Common myeloid progenitor, CD34-positive (primary cell): Measurements from ENCODE around the gene EFNA1.
A peak's percentile ranks its signal among the peaks of the same experiment; 100 is the strongest.

ENCODE experiments used
- CTCF ChIA-PET: fragments of 350-600 bp; sonication (Branson Sonifier 250); formaldehyde crosslinking; loops from one replicate; lab custom pipeline; 2021; ENCODE audit warnings: antibody characterized with exemption; lab: Charles Lee
- POLR2A ChIA-PET: fragments of 350-600 bp; sonication (Branson Sonifier 250); formaldehyde crosslinking; loops from one replicate; lab custom pipeline; 2021; ENCODE audit warnings: antibody characterized with exemption; lab: Charles Lee
- DNase-seq, 3 donors: peaks; one replicate each; pipeline versions ENCODE4 v3.0.0 to v3.0.0-alpha.2; 2013
- H3K27ac ChIP-seq, 2 experiments: 1 replicate in 1 of 2; 2 replicates in 1 of 2; pipeline ENCODE4 v1.7.0; 2013; ENCODE audit warnings: inconsistent platforms in 2 of 2, low read length in 2 of 2, mild to moderate bottlenecking in 2 of 2, low read depth in 1 of 2, moderate library complexity in 1 of 2; ENCODE audit not compliant: severe bottlenecking in 2 of 2, insufficient read depth in 1 of 2, poor library complexity in 1 of 2
- H3K27me3 ChIP-seq, 5 experiments: replicated peaks in 2 of 5; 1 replicate in 3 of 5; 2 replicates in 2 of 5; pipeline versions ENCODE4 v1.6.1 to v1.7.0; 2013; ENCODE audit warnings: low read length in 4 of 5, mild to moderate bottlenecking in 2 of 5, moderate library complexity in 2 of 5, inconsistent platforms in 1 of 5; ENCODE audit not compliant: insufficient read depth in 5 of 5, control insufficient read depth in 4 of 5
- H3K36me3 ChIP-seq, 4 experiments: 1 replicate in 2 of 4; 2 replicates in 2 of 4; pipeline versions ENCODE4 v1.6.1 to v1.7.0; 2013; ENCODE audit warnings: low read length in 3 of 4, control low read depth in 1 of 4, mild to moderate bottlenecking in 1 of 4; ENCODE audit not compliant: control insufficient read depth in 4 of 4, insufficient read depth in 4 of 4
- H3K4me1 ChIP-seq, 4 experiments: 1 replicate in 3 of 4; 2 replicates in 1 of 4; pipeline versions ENCODE4 v1.6.1 to v1.7.1; 2013; ENCODE audit warnings: low read length in 3 of 4, mild to moderate bottlenecking in 3 of 4, control low read depth in 1 of 4, inconsistent platforms in 1 of 4, moderate library complexity in 1 of 4; ENCODE audit not compliant: control insufficient read depth in 4 of 4, insufficient read depth in 4 of 4; ENCODE audit errors: control extremely low read depth in 1 of 4
- H3K4me3 ChIP-seq, 7 experiments: 1 replicate in 4 of 7; 2 replicates in 3 of 7; pipeline versions ENCODE4 v1.5.1 to v1.7.0; 2013; ENCODE audit warnings: mild to moderate bottlenecking in 7 of 7, low read length in 6 of 7, moderate library complexity in 6 of 7, inconsistent platforms in 2 of 7, low read depth in 2 of 7, control low read depth in 1 of 7; ENCODE audit not compliant: insufficient read depth in 4 of 7, control insufficient read depth in 1 of 7; ENCODE audit errors: extremely low read depth in 1 of 7
- H3K9me3 ChIP-seq, 5 experiments: 1 replicate in 4 of 5; 2 replicates in 1 of 5; pipeline versions ENCODE4 v1.6.1 to v1.7.1; 2013; ENCODE audit warnings: low read length in 4 of 5, mild to moderate bottlenecking in 2 of 5, inconsistent platforms in 1 of 5, low read depth in 1 of 5, moderate library complexity in 1 of 5; ENCODE audit not compliant: control insufficient read depth in 4 of 5, insufficient read depth in 2 of 5; ENCODE audit errors: control extremely low read depth in 1 of 5
- WGBS: methylation state at CpG from one replicate; pipeline ENCODE4 v1.1.5; 2013; ENCODE audit not compliant: insufficient coverage; 5-methylcytosine and 5-hydroxymethylcytosine counted together

Gene EFNA1

DNA sequence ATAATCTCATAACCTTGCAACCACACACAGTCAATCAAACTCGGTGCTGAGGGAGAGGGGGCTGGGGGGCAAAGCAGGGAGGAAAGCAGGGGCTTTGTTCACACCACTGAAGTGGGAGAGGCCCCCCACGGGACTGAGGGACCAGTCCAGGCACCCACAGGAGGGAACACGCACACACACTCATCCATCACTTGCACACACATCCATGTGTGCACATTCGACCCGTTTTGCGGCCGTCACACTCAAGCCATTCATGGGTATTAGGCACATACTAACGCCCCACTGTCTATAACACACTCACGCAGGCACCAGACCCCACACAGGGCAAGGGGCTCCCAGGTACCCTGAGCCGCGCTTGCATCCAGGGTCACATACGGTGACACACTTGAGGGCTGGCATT is 35.0 kb upstream of the EFNA1 start:
- Histone ChIP-seq H3K9me3 (no peaks in the 10 kb centered on the region), H3K36me3 (no peaks in the 10 kb centered on the region), H3K27ac (no peak overlapping the region), H3K27me3 (no peaks in the 10 kb centered on the region), H3K4me3 (no peak overlapping the region), H3K4me1 (peaks cover 0 to 19% (median 15%) of the 10 kb centered on the region in 4 experiments)
- POLR2A ChIA-PET, result no interaction called here
- 88% methylated on average over 5 of the region's 12 CpGs for WGBS
- DNase-seq, result no peak
- CTCF ChIA-PET, result interaction anchor here (1.1 to 6.8 kb wide), 8 partner anchors 11 to 159 kb away, joined by 3 to 258 read pairs (median 10); partner anchors contain the start of genes EFNA1, KRTCAP2, SLC50A1 and TRIM46

DNA sequence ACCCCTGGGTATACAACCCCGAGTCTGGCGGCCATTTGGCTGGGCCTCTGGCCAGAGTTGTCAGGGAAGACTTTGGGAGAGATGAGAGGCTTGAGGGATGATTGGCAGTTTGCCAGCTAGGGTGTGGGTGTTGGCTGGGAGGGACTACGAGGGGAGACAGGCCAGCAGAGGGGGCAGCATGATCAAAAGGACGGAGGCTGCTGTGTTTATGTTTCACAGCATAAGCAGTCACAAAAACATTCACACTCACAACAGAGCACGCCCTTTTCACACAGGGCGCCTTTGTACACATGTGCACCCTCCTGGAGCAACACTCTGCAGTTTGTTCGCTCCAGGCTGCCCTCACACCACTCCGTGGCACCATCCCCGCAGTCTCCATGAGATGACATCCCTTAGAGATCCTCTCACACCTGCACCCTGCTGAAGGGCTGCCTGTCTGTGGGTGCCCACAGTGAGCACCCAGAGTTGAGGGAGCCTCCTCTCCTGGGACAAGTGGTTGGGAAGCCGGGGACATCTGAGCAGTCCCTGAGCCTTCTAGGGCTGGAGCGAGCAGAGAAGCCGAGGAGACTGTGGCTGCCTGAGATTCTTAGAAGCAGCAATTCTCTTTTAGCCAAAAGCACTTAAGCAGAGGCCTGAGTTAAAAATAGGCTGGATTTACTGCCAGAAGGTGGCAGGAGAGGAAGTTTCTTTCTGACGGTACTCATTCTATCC is 33.6 kb upstream of the EFNA1 start:
- POLR2A ChIA-PET, result no interaction called here
- H3K27ac ChIP-seq, result no peak overlapping the region
- 52% methylated on average over 11 of the region's 13 CpGs for WGBS

DNA sequence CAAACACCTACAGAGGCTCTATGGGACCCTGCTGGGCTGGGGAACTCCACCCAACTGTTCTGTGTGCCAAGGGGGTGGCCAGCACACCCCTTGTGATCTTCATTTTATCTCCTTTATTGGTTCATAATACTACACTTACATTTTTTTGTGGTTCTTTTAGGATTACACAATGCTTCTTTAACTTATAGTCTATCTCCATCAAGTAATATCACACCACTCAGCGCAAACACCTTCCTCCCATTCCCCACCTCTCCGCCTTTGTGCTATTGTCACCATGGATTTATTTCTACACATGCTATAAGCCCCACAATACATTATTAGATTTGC is 33.1 kb upstream of the EFNA1 start:
- no peaks in the 10 kb centered on the region for H3K27me3 ChIP-seq
- no peak overlapping the region for H3K27ac ChIP-seq
- DNase-seq, result no peak
- H3K9me3 ChIP-seq, result no peaks in the 10 kb centered on the region
- 54% methylated on average over 2 of the region's 2 CpGs for WGBS
- peaks cover 0 to 19% (median 15%) of the 10 kb centered on the region in 4 experiments for H3K4me1 ChIP-seq
- H3K4me3 ChIP-seq, result no peak overlapping the region
- POLR2A ChIA-PET, result no interaction called here
- CTCF ChIA-PET, result interaction anchor here (0.7 to 6.7 kb wide), 14 partner anchors 9 to 83 kb away, joined by 3 to 79 read pairs (median 6); partner anchors contain the start of genes EFNA1, EFNA4 and KRTCAP2
- H3K36me3 ChIP-seq, result no peaks in the 10 kb centered on the region

More for the DNA sequence above, 33.6 kb upstream of the EFNA1 start:
- peaks cover 0 to 19% (median 15%) of the 10 kb centered on the region in 4 experiments for H3K4me1 ChIP-seq
- no peaks in the 10 kb centered on the region for H3K36me3 ChIP-seq
- H3K4me3 ChIP-seq, result no peak overlapping the region
- peak in 2 of 3 donors; percentile 70 to 74 for DNase-seq
- CTCF ChIA-PET, result interaction anchor here (0.6 to 6.8 kb wide), 9 partner anchors 9 to 77 kb away, joined by 3 to 258 read pairs (median 17); partner anchors contain the start of genes EFNA1, EFNA4, KRTCAP2 and TRIM46
- H3K27me3 ChIP-seq, result no peaks in the 10 kb centered on the region
- no peaks in the 10 kb centered on the region for H3K9me3 ChIP-seq

DNA sequence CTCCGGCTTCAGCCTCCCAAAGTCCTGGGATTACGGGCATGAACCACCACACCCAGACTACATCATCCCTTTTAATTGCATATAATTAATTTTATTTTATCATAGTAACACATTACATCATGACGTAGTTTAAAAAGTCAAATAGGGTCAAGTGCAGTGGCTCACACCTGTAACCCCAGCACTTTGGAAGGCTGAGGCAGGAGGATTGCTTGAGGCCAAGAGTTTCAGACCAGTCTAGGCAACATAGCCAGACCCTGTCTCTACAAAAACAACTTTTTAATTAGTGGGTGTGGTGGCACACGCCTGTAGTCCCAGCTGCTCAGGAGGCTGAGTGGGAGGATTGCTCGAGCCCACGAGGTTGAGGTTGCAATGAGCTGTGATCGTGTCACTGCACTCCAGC is 28.3 kb upstream of the EFNA1 start:
- POLR2A ChIA-PET, result no interaction called here
- H3K27ac ChIP-seq, result no peak overlapping the region
- WGBS, result 82% methylated on average over 5 of the region's 7 CpGs
- DNase-seq, result no peak
- no peaks in the 10 kb centered on the region for H3K27me3 ChIP-seq
- H3K9me3 ChIP-seq, result no peaks in the 10 kb centered on the region
- H3K4me1 ChIP-seq, result peaks cover 0 to 24% (median 15%) of the 10 kb centered on the region in 4 experiments
- no peaks in the 10 kb centered on the region for H3K36me3 ChIP-seq
- no peak overlapping the region for H3K4me3 ChIP-seq
- CTCF ChIA-PET, result interaction anchor here (0.9 to 6.7 kb wide), 6 partner anchors 12 to 75 kb away, joined by 3 to 79 read pairs (median 6); no protein-coding TSS in a partner anchor

DNA sequence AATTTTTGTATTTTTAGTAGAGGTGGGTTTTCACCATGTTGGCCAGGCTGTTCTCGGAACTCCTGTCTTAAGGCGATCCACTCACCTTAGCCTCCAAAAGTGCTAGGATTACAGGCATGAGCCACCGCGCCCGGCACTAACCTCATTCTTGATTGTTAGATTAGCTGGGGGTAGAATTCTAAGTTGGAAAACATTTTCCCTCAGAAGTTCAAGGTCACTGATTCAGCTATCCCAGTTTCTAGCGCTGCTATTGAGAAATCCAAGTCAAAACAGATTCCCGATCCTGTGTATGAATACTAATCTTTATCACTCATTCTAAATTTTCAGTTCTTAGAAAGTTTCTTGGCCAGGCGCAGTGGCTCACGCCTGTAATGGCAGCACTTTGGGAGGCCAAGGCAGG is 24.4 kb upstream of the EFNA1 start:
- WGBS, result 91% methylated on average over 6 of the region's 9 CpGs
- Histone ChIP-seq H3K4me3 (no peak overlapping the region), H3K9me3 (no peaks in the 10 kb centered on the region), H3K27me3 (no peaks in the 10 kb centered on the region), H3K36me3 (no peaks in the 10 kb centered on the region), H3K4me1 (peaks cover 0 to 20% (median 13%) of the 10 kb centered on the region in 4 experiments), H3K27ac (no peak overlapping the region)
- ChIA-PET POLR2A (no interaction called here), CTCF (interaction anchor here (1.4 to 7.8 kb wide), 4 partner anchors 9 to 64 kb away, joined by 3 to 68 read pairs (median 9); no protein-coding TSS in a partner anchor)
- no peak for DNase-seq

DNA sequence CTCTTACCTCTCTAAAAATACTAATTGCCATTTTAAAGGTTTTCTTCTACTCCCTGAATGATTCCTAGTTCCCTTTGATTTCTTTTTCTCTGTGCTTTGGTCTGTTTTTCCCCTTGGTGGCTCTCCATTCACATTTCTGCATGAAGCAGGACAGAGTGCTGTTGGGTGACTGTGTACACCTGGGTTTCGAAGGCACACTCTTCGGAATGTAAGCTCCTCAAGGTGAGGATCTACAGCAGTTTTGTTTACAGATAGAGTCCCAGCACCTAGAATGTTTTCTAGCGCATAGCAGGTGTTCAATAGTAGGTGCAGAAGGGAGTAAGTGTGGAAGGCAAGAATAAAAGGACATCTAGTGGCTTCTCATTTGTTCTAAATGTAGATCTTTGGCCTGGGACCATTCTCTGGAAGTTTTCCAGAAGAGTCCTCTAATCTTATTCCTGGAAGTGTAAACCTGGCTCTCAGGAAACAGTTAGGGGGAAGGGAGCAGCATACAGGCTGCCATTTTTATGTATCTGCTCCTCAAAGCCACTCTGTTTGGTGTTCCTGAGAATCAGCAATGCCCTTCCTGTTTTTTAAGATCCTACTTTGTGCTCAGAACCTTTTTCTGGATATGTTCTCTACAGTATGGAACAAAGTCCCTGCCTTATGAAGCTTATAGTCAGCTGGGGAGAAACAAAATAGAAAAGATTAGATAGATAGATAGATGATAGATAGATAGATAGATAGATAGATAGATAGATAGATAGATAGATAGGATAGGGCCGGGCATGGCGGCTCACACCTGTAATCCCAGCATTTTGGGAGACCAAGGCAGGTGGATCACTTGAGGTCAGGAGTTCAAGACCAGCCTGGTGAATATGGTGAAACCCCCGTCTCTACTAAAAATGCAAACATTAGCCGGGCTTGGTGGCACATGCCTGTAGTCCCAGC is 22.8 kb upstream of the EFNA1 start:
- no peak overlapping the region for H3K27ac ChIP-seq
- H3K36me3 ChIP-seq, result no peaks in the 10 kb centered on the region
- 100% methylated on average over 7 of the region's 7 CpGs for WGBS
- H3K4me3 ChIP-seq, result no peak overlapping the region
- POLR2A ChIA-PET, result no interaction called here
- CTCF ChIA-PET, result interaction anchor here (1.4 to 7.8 kb wide), 5 partner anchors 9 to 68 kb away, joined by 4 to 68 read pairs (median 14); partner anchors contain the start of gene KRTCAP2
- DNase-seq, result no peak
- peaks cover 0 to 20% (median 13%) of the 10 kb centered on the region in 4 experiments for H3K4me1 ChIP-seq
- H3K9me3 ChIP-seq, result no peaks in the 10 kb centered on the region
- H3K27me3 ChIP-seq, result no peaks in the 10 kb centered on the region
